GM19463 (cell line): ENCODE measurements around the gene SIVA1.
"Not testable (repeated sequence)": the region's sequence is repeated elsewhere in the genome, so short reads cannot be mapped to it uniquely, and the experiment has no call there.

Experiments used
- ATAC-seq: cut with Tn5 transposase; IDR thresholded peaks from one replicate; pipeline ENCODE4 v1.9.1; 2021; ENCODE audit warnings: mild to moderate bottlenecking, moderate library complexity; ENCODE audit not compliant: unreplicated experiment

SIVA1 gene

DNA sequence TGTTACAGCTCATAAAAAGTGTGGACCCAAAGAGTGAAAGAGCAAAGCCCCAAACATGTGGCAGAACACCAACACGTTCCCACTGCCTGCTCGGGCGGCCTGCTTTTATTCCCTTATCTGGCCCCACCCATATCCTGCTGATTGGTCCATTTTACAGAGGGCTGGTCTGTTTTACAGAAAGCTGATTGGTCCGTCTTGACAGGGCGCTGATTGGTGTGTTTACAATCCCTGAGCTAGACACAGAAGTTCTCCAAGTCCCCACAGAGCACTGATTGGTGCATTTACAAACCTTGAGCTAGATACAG, 2.2 kb upstream of the SIVA1 start:
- not testable (repeated sequence) for ATAC-seq

DNA sequence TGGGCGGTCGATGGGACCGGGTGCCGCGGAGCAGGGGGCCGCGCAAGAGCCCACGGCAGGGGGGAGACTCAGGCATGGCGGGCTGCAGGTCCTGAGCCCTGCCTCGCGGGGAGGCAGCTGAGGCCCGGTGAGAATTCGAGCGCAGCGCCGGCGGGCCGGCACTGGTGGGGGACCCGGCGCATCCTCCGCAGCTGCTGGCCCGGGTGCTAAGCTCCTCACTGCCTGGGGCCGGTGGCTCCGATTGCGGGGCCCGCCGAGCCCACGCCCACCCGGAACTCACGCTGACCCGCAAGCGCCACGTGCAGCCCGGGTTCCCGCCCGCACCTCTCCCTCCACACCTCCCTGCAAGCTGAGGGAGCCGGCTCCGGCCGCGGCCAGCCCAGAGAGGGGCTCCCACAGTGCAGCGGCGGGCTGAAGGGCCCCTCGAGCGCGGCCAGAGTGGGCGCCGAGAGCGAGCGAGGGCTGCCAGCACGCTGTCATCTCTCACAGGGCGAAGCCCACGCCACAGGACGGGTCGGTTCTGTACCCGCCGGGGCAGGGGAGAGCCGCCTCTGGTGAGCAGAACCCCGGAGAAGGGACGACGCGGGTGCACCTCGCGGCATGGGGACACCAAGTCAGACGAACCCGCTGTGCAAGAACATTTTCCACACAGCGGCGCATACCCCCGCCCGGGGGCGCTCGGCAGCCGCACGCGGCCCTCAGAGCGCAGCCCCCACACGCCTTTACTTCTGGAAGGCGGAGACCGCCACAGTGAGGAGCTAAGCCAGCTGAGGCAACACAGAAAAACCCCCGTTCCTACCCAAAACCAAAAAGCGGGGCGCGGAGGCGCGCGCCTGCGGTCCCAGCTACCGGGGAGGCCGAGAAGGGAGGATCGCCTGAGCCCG, 1.2 kb upstream of the SIVA1 start:
- ATAC-seq = no peak

DNA sequence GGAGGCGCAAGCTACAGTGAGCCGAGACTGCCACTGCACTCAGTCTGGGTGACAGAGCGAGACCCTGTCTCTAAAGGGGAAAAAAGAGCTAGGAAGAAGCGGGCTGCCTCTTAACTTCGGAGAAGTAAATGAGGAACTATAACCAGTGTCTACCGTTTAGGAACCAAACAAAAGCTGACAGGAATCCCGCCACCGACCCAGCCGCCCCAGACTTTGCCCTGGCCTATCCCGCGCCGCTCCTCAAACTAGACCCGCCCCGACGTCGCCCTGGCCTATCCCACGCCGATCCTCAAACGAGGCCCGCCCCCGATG, 568 bp upstream of the SIVA1 start:
- ATAC-seq = no peak

DNA sequence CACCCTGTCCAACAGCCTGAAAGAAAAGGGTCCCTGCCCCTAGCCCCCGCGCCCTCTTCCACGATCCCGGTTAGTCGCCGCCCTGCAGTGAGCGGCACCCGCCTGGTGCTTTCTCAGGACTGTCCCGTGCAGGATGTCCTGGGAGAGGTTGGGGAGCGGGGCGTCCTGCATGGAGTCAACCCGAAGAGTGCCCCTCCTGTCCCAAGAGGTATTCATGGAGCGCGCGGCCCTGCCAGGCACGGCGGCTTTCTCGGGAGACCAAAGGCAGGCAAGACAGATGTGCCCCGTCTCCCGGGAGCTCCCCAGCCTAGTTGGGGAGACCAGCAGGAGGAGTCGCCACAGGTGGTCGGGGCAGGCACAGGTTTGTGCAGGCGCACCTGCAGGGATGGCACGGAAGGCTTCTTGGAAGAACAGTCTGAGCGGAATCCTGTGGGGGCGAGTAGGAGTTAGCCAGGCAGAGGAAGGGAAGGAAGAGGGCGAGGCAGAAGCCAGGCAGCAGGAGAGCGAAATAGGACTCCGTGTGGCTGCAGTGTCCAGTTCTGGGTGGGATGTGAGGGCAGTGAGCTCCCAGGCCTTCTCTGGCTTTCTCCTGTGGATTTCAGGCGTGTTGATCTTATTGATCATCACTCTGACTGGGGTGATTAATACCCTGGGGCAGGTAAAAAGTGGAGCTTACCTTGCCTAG, 723 bp downstream of the SIVA1 start:
- ATAC-seq = no peak

DNA sequence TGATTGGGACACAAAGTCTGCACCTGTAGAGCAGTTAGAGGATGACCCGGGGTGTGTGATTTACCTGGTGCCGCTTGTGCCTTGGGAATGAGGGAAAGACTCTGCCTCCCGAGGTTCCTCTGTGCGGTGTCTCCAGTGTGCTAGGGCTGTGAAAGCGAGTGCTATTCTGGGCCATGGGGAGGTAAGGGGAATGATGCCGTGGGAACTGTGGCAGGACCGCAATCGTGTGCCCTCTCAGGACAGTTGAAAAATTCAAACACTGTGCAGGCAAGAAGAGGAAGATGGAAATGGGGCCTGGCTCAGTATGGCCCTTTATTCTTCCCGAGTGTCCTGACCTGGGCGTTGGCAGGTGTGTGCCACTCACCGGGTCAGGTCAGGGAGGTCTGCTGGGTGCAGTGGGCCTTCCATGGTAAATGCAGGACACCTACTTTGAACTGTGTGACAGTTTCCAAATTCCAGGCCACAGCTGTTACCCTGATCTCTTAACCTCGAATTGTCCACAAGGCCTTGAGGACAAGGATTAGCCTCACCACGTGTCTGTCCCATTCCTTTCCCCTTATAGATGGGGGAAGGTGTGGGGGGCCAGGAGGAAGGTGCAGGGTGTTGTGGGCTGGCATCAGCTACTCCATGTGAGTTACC, 1.4 kb downstream of the SIVA1 start:
- ATAC-seq = no peak

DNA sequence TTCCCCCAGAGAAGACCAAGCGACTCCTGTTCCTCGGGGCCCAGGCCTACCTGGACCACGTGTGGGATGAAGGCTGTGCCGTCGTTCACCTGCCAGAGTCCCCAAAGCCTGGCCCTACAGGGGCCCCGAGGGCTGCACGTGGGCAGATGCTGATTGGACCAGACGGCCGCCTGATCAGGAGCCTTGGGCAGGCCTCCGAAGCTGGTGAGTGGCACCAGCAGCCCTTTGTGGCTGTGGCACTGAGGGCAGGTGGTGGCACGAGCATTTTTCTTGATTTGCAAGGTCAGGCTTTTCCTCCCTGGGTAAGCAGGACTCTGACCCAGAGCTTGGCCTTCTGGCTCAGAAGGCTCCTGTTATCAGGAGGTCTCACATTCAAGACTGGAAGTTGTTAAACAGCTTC, 2.7 kb downstream of the SIVA1 start:
- no peak for ATAC-seq

DNA sequence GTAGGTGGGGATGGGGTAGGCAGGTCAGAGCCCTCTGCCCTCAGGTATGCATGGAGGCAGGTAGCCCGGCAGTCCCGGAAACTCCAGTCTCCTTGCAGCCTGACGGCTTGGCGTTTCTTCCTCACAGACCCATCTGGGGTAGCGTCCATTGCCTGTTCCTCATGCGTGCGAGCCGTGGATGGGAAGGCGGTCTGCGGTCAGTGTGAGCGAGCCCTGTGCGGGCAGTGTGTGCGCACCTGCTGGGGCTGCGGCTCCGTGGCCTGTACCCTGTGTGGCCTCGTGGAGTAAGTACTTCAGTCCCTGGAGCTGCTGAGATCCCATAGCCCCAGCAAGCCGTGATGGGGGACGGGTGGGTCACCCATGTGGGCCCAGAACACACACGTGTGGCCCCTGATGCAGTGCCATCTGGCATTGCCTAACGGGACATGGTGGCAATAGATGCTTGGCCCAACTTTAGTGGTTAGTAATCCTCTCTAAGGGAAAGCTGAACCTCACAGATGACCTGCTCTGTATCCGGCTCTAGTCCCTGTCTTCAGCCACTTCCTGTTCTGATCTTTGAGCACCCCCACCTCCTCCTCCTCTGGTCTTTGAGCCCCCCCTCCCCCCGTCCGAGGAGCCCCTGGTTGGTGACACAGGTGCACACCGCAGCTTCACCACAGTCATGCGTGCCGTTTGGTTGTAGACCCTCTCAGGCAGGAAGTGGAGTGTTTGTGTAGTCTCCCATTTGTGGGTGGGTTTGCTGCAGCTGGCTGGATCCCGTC, 3.7 kb downstream of the SIVA1 start:
- ATAC-seq = no peak

DNA sequence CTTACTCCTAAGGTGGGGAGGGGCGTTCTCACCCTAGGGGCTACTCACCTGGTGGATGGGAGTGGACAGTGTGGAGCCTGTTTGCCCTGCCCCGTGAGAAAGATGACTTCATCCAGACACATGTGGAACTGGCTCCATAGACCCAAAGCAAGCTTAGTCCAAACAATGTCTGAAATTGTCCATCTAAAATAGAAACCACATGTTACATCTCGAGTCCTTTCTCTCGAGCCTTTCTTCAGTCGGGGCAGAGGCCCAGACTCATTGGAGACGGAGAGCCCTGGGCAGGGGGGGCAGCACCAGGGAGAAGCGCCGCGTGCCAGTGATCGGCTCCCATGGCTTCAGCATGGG, 4.3 kb downstream of the SIVA1 start:
- ATAC-seq = no peak

DNA sequence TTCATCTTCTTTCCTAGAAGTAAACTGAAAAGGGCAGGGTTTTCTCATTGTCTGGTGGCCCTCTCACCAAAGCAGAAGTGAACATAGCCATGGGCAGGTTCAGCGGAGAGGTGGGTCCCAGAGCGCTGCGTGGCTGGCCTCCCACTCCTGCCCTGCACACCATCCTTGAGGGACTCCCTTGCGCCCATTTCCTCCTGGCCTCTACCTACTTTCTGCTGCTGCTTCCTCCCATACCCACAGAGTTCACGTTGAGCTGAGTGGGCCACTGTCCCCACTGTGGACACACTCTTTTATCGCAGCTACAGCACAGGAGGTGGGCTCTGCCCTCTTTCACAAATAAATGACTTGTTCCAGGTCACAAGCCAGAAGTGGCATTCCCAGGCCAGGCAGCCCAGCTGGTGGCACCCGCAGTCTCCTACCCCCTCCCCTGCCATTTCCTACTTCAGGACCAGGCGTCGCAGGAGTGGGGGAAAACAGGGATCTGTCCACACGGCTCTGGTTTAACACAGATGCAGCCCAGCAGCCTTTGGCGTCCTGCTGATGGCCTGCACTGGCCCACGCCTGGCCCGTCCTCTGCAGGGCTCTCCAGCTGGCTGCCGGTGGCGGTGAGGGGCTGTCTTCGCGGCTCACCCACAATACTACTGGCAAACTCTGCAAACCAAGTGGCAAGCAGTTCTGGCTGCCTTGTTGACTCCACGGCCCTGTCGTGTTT, 4.9 kb downstream of the SIVA1 start:
- ATAC-seq = no peak

DNA sequence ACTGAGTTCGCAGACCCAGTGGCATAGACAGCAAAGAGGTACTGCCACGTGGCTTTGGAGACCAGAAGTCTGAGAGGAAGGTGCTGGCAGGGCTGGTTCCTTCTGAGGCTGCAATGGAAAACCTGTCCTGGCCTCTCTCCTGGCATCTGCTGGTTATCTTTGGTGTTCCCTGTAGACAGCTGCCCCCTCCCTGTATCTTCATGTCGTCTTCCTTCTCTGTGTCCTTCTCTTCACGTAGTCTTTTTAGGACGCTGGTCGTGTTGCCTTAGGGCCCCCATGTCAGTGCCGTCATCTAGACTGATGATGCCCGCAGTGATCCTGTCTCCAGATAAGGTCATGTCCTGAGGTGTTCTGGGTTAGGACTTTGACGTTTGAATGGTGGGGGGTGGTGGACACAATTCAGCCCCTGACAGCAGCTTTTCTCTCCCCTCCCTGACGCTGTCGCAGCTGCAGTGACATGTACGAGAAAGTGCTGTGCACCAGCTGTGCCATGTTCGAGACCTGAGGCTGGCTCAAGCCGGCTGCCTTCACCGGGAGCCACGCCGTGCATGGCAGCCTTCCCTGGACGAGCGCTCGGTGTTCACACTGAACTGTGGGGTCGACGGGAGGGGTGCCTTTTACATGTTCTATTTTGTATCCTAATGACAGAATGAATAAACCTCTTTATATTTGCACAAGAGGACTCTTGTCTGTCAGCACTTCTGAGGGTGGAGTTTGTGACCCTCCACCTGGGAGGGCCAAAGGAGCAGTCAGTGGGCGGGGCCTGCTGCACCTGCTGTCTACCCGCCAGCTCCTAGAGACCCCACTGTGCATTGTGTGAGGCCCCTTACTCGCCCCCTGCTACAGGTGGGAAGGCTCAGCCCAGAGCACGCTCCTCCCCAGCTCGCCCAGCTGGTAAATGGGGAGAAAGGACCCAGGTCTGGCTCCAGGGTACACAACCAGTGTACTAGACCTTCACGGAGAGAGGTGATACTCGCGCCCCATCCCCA, 6.3 kb downstream of the SIVA1 start:
- no peak for ATAC-seq

DNA sequence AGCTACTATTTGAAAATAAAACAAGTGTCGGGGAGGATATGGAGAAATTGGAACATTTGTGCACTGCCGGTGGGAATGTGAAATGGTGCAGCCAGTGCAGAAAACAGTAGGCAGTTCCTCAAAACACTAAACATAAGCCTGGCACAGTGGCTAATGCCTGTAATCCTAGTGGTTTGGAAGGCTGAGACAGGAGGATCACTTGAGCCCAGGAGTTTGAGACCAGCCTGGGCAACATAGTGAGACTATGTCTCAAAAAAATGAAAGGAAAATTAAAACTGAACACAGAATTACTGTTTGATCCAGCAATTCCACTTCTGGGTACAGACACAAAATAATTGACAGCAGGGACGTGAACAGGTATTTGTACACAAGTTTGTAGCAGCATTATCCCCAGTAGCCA, 12.6 kb downstream of the SIVA1 start:
- no peak for ATAC-seq

DNA sequence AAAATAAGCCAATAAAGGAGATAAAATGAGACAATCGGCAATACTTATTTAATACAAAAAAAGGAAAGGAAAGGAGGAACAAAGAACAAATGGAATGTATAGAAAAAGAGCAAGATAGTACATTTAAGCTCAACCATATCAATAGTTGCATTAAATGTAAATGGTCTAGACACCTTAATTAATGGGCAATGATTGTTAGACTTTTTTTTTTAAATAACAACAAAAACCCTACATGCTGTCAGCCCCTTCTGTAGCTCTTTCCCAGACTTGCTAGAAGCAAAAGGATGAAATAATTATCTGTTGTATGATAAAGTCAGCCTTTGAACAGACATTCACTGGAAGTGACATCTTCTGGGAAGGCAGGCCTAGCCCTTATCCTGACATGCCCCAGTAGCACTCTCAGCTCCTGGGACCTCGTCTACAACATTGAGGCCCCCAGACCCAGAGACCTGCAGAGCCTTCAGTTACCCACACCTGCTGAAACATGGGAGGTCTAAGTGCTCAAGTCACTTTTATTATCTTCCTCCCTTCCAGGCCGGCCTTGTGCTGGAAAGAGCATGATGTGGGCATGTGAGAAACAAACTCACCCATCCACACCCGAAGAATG, 13.4 kb downstream of the SIVA1 start:
- ATAC-seq = no peak

DNA sequence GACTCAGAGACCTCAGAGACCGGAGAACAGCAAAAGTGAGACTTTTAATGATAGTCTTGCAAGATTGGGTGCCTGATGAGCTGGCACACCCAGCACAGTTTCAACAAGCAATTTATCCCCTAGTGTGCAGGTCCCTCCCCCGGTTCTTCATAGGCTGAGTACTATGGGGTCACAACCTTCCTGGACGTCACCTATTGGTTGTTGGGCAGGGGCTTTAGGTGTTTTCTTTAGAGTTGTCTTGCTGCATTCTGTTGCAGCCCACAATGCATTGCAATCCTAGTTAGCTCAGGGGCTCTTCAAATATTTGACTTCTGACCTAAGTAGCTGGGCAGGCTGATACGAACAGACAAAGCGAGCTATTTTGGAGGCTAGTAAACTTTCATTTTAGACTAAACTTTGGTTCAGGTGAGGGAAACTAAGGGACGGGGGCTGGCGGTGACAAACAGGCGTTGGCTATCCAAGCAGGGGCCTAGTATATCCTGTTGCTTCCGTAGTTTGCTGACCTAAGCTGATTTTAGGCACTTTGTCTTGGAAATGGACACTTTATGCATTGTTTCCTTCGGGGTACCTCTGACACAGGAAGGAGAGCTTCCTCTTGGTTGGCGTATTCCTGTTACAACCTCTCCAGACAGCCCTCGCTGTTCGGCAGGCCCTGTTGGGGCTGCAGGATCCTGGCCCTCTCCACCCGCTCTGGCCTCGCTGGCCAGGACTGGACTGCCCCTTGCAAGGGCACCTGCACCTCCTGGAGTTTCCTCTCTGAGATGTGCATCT, 14.1 kb downstream of the SIVA1 start:
- ATAC-seq = no peak

DNA sequence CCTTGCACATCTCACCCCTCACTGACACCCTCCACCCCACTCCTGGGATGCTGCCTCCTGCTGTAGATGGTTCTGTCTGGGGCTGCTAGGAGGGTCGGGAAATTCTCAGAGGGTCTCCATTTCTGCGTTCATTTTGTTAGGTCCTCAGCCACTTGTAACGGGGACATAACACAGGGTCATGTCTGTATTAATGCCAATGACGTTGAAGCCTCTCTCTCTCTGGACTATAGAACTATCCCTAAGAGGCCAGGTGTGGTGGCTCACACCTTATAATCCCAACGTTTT, 14.6 kb downstream of the SIVA1 start:
- ATAC-seq = no peak

DNA sequence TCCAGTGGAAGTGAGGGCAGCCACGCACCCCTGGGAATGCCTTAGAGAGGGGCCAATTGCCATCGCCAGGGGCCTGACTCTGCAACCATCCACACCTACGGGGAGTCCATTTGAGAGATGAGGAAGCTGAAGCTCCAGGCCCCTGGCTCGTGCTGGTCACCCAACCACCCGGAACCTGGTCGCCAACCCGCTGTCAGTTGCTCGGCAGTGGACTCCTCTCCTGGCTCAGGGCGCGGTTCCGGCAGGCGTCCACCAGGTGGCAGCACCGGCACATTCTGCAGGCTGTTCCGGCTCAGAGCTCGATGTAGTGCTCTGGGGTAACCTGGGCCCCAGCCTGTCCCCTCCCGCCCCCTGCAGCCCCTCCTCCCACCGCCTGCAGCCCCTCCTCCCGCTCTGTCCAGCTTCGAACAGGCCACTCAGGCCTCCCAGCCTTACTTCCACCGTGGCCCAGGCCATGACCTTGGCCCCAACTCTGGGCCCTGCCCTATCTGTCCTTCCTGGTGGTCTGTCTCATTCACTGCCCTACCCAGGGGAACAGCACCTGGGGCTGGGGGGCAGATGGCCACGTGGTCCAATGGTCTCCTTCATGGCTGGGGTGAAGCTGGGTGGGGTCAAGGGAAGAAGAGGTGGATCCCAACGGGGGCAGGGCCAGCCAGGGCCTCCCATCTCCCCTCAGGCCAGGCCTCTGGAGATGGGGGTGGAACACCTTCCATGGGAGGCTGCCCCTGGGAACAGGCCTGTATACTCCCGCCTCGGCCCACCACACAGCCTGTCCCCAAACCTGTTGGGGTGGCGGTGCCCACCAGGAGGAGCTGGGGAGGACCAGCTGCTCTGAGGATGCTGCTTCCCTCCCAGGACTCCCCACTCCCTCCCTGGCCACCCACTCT, 15.7 kb downstream of the SIVA1 start:
- peak; percentile 84 for ATAC-seq

DNA sequence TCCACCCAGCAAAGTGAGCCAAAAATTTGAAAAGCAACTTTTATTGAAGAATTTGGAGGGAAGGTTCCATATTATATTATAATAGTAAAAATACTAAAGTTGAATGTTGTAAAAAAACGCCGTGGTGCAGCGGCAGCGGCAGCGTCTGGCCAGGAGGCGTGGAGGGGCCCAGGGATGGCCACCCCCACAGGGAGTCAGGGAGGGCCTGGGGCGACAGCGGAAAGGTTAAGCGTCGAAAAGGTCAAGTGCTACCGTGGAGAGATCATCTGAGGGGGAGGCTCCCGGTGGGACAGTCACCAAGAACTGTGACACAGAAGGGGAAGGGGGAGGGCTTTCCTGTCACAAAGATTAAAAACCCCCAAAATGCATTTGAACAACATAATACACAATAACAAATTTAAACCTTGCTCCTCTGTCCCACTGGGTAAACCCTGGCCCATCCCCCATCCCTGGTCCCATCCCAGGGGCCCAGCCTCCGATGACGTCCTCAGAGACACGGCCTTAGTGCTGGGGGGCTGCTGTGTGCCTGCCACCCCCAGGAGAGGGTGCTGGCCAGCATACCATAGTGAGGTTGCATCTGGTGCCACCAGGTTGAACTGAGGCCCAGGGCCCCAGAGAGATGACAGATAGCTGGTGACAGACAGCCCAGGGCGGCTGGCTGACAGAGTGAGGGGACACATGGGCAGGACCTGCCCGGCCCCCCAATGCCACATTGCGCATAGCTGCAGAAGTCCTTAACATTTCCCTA, 16.6 kb downstream of the SIVA1 start:
- ATAC-seq = no peak

DNA sequence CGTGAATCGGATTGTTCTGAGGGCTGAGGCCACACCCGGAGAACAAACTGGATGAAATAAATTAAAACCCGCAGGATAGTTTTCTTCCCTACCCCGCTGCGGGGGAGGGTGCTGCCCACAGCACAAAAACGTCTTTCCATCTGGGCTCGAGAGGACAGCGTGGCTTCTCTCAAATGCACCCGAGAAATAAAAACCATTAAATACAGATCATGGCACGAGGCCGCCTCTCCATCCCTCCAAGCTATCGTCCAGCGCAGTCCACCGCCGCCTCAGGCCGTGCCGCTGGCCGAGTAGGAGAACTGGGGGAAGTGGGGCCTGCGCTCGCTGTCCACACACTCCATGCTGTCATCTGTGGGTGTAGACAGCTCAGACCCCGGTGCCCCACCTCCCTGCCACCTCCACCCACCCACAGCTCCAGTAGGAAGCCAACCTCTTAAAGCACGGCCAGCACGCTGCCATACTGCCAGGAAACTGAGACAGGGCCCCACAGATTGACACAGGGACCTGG, 17.2 kb downstream of the SIVA1 start:
- no peak for ATAC-seq
